Hepatocyte (in vitro differentiated cells): ENCODE measurements around the gene ANO1.

ENCODE experiments used
- CTCF ChIP-seq: fragments of 200-600 bp; sonication (generic); IDR thresholded peaks from 2 replicates; pipeline ENCODE4 v1.5.1; 2016; ENCODE audit warnings: antibody characterized with exemption, mild to moderate bottlenecking; ENCODE audit not compliant: poor library complexity
- EZH2 ChIP-seq: fragments of 200-600 bp; sonication (generic); IDR thresholded peaks from 2 replicates; pipeline ENCODE4 v1.6.1; 2016; ENCODE audit warnings: antibody characterized with exemption, mild to moderate bottlenecking, borderline replicate concordance
- EZH2phosphoT487 ChIP-seq: fragments of 200-600 bp; sonication (generic); IDR thresholded peaks from one replicate; pipeline ENCODE4 v1.6.1; 2018; ENCODE audit warnings: antibody characterized with exemption, mild to moderate bottlenecking, low read depth, moderate library complexity; ENCODE audit not compliant: unreplicated experiment, severe bottlenecking

- TF ChIP-seq CTCF (no peak), EZH2 (no peak), EZH2phosphoT487 (no peak)
Observed at GRCh38 chr11:70067036-70067435, 11.1 kb upstream of the ANO1 start.
